Ascending aorta (tissue), 2 donors: ENCODE data around the gene BAZ2B. TPM values are rescaled to one million over a fixed set of nuclear protein-coding genes. Genes with fewer than 3 reads are reported as not detected.
A peak's percentile ranks its signal among the peaks of the same experiment; 100 is the strongest.

ENCODE experiments used
- DNase-seq, 2 donors: peaks; one replicate each; pipeline ENCODE4 v3.0.0-alpha.2; 2019; ENCODE audit warnings: low spot score in 2 of 2
- H3K27ac ChIP-seq, 2 donors: fragments of 200-600 bp; sonication (generic); one replicate each; pipeline ENCODE4 v1.5.1; 2016 to 2017; ENCODE audit warnings: mild to moderate bottlenecking in 1 of 2
- H3K27me3 ChIP-seq: fragments of 200-600 bp; sonication (generic); one replicate; pipeline ENCODE4 v1.5.1; 2017
- H3K36me3 ChIP-seq, 2 donors: fragments of 200-600 bp; sonication (generic); one replicate each; pipeline ENCODE4 v1.5.1; 2016
- H3K4me1 ChIP-seq, 2 donors: fragments of 200-600 bp; sonication (generic); one replicate each; pipeline ENCODE4 v1.5.1; 2016 to 2017; ENCODE audit warnings: mild to moderate bottlenecking in 1 of 2
- H3K4me3 ChIP-seq, 2 donors: fragments of 200-600 bp; sonication (generic); one replicate each; pipeline ENCODE4 v1.5.1; 2016 to 2017; ENCODE audit warnings: mild to moderate bottlenecking in 1 of 2
- H3K9me3 ChIP-seq, 2 donors: fragments of 200-600 bp; sonication (generic); one replicate each; pipeline ENCODE4 v1.5.1; 2016
- intact Hi-C: fragments of 100-400 bp; cut with DNase I; formaldehyde crosslinking; loops from one replicate; pipeline ENCODE4 v1.15.1; 2023
- total RNA-seq: library from RNA; depleted of rRNA; stranded (reverse); fragments of >200 nt; gene quantifications from one replicate; pipeline ENCODE4 v1.1.0, GENCODE V29; 2016
- TF ChIP-seq, protein P1 (sequence below), 3 experiments: fragments of 200-600 bp in 2 of 3; fragments of 450-650 bp in 1 of 3; sonication (generic) in 2 of 3; IDR thresholded peaks; one replicate each; pipeline ENCODE4 v1.5.1; 2016 to 2019; ENCODE audit warnings: antibody characterized with exemption in 3 of 3, mild to moderate bottlenecking in 1 of 3, moderate library complexity in 1 of 3

BAZ2B gene
- total RNA-seq, 1 donor from 2014 or later = 30.8 TPM

DNA sequence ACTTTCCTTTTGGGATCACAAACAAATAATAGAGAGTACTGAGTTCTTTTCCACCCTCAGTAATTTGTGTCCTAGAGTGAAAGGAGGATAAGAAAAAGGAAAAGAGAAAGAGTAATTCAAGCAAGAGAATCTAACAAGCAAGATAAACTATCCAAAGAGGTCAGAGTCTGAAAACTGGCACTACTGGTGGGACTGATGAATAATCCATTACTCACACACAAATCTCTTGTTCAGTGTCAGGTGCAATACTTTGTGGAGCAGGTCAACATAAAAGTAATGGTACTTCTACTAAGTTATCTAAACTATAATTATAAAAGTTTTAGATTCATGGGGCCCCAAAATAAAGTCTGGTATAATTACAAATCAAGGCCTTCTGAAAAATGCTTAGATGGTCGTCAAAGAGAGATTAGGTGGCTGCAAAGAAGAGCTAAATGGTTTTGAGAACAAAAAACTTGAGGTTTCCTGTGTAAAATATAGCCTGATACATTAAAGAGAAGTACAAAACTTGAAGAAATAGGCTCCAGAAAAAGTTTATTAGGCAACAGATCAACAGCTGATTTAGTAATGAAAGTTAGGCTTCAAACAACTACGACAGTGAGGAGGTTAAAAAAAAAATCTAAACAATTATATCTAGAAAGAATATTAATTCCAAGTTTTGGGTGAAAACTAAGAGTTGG is 109.4 kb downstream of the BAZ2B start:
- Histone ChIP-seq H3K4me3 (no peak overlapping the region), H3K27ac (peak overlapping the region in 1 of 2 donors; percentile 0), H3K9me3 (no peaks in the 10 kb centered on the region), H3K36me3 (no peaks in the 10 kb centered on the region), H3K27me3 (no peaks in the 10 kb centered on the region), H3K4me1 (no peaks in the 10 kb centered on the region)
- no peak for DNase-seq
- intact Hi-C loops = no loop called here
- TF ChIP-seq, protein P1, sequence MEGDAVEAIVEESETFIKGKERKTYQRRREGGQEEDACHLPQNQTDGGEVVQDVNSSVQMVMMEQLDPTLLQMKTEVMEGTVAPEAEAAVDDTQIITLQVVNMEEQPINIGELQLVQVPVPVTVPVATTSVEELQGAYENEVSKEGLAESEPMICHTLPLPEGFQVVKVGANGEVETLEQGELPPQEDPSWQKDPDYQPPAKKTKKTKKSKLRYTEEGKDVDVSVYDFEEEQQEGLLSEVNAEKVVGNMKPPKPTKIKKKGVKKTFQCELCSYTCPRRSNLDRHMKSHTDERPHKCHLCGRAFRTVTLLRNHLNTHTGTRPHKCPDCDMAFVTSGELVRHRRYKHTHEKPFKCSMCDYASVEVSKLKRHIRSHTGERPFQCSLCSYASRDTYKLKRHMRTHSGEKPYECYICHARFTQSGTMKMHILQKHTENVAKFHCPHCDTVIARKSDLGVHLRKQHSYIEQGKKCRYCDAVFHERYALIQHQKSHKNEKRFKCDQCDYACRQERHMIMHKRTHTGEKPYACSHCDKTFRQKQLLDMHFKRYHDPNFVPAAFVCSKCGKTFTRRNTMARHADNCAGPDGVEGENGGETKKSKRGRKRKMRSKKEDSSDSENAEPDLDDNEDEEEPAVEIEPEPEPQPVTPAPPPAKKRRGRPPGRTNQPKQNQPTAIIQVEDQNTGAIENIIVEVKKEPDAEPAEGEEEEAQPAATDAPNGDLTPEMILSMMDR (IDR thresholded peaks at IDR 0.05) = no peak

DNA sequence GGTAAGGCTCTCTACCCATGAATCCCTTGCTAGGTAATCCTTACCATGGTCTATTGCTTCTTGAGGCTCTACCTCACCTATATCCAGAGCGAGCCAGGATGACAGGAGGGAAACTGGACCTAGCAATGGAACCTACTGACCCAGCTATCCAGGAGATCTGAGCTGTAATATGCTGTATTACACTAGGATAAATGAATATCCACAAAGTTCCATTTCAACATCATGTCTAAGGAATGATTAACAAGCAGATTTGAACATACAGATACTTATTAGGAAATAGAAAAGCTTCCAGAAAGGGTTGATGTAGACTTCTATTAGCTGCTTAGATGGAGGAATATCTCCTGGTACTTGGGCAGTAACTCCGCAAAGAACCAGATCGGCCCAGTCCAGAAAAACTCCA is 110.1 kb downstream of the BAZ2B start:
- Histone ChIP-seq H3K36me3 (no peaks in the 10 kb centered on the region), H3K4me3 (no peak overlapping the region), H3K4me1 (no peaks in the 10 kb centered on the region), H3K27me3 (no peaks in the 10 kb centered on the region), H3K27ac (peak overlapping the region in 1 of 2 donors; percentile 0), H3K9me3 (no peaks in the 10 kb centered on the region)
- intact Hi-C loops = no loop called here
- TF ChIP-seq, protein P1 (IDR thresholded peaks at IDR 0.05) = no peak
- DNase-seq = no peak

DNA sequence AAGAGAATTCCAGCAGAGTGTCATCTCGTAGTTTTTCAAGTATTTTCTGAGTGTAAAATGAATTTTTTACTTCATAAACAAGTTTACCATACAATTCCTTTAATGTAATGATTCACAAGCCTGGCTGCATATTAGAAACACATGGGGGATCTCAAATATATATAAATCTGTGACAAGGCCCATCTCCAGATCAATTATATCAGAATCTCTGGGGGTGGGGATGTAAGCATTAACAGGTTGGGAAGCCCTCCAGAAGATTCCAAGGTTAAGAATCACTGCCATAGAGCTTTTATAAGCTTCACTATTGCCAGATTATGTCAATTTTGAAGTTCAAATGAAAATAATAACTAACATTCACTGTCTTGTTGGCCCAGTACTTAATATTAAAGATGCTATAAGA is 111.2 kb downstream of the BAZ2B start:
- Histone ChIP-seq H3K9me3 (peaks cover 0 to 5% of the 10 kb centered on the region in 2 donors), H3K4me1 (no peaks in the 10 kb centered on the region), H3K4me3 (no peak overlapping the region), H3K27ac (no peak overlapping the region), H3K36me3 (no peaks in the 10 kb centered on the region), H3K27me3 (no peaks in the 10 kb centered on the region)
- no peak for DNase-seq
- TF ChIP-seq, protein P1 (IDR thresholded peaks at IDR 0.05) = no peak
- intact Hi-C loops = no loop called here

DNA sequence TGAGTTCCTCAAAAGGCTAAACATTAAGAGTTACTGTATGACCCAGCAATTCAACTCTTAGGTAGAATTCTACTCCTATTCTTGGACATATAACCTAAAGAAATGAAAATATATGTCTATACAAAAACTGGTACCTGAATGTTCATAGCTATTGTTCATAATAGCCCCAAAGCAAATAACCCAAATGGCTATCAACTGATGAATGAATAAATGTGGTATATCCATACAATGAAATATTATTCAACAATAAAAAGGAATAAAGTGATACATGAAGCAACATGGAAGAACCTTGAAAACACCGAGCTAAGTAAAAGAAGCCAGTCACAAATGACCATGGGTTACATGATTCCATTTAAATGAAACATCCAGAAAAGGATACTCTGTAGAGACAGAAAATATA is 114.6 kb downstream of the BAZ2B start:
- DNase-seq = no peak
- no peaks in the 10 kb centered on the region for H3K27me3 ChIP-seq
- no peaks in the 10 kb centered on the region for H3K36me3 ChIP-seq
- TF ChIP-seq, protein P1 (IDR thresholded peaks at IDR 0.05) = no peak
- H3K27ac ChIP-seq = no peak overlapping the region
- intact Hi-C loops = no loop called here
- H3K4me3 ChIP-seq = no peak overlapping the region
- H3K4me1 ChIP-seq = no peaks in the 10 kb centered on the region
- peaks cover 0 to 10% of the 10 kb centered on the region in 2 donors for H3K9me3 ChIP-seq

DNA sequence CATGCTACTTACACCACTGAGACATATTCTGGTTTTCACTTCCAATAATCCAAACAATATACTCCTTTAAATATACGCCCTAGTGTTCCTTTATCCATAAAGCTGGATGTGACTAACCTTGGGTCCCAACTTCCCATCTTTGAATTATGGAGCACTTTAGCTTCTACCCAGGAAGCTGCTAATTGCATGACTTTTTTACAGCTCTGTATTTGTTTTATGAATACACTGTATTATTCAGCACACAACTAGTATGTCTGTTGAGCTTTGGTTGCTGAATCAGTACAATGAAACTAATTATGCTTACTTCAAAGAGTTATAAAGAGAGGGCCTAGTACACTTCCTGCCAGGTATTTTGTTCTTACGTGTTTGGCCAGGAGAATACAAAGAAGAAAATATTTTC is 118.5 kb downstream of the BAZ2B start:
- intact Hi-C loops = no loop called here
- no peaks in the 10 kb centered on the region for H3K4me1 ChIP-seq
- H3K27ac ChIP-seq = no peak overlapping the region
- TF ChIP-seq, protein P1 (IDR thresholded peaks at IDR 0.05) = no peak
- no peaks in the 10 kb centered on the region for H3K27me3 ChIP-seq
- H3K36me3 ChIP-seq = no peaks in the 10 kb centered on the region
- H3K4me3 ChIP-seq = no peak overlapping the region
- DNase-seq = no peak
- H3K9me3 ChIP-seq = peaks cover 0 to 10% of the 10 kb centered on the region in 2 donors
